GM12875 (cell line): ENCODE data around the gene CMTM6.

Experiments
- H3K4me3 ChIP-seq: one replicate; pipeline ENCODE4 v1.5.1; 2011; ENCODE audit warnings: low read depth, low read length, control low read depth
- CTCF ChIP-seq: IDR thresholded peaks from 2 replicates; pipeline ENCODE4 v1.5.1; 2011; ENCODE audit warnings: low read depth, mild to moderate bottlenecking, control low read depth, inconsistent platforms, low read length, moderate library complexity, borderline replicate concordance; ENCODE audit not compliant: insufficient read depth

Gene CMTM6

GRCh38 chr3:32437896-32438295, 64.8 kb downstream of the CMTM6 start:
- H3K4me3 ChIP-seq, result no peak overlapping the region
- TF ChIP-seq CTCF, result no peak

- TF ChIP-seq CTCF, result no peak
- H3K4me3 ChIP-seq, result no peak overlapping the region
Observed at GRCh38 chr3:32436816-32437189, 65.8 kb downstream of the CMTM6 start.

GRCh38 chr3:32435911-32436815, 66.5 kb downstream of the CMTM6 start:
- TF ChIP-seq CTCF, result no peak
- no peak overlapping the region for H3K4me3 ChIP-seq

- no peak for TF ChIP-seq CTCF
- H3K4me3 ChIP-seq, result no peak overlapping the region
Observed at GRCh38 chr3:32434206-32434605, 68.4 kb downstream of the CMTM6 start.

GRCh38 chr3:32432711-32433530, 69.7 kb downstream of the CMTM6 start:
- no peak overlapping the region for H3K4me3 ChIP-seq
- no peak for TF ChIP-seq CTCF

GRCh38 chr3:32432045-32432710, 70.5 kb downstream of the CMTM6 start:
- H3K4me3 ChIP-seq, result no peak overlapping the region
- no peak for TF ChIP-seq CTCF
